ENCODE measurements around the gene MAP1LC3A.

DNA sequence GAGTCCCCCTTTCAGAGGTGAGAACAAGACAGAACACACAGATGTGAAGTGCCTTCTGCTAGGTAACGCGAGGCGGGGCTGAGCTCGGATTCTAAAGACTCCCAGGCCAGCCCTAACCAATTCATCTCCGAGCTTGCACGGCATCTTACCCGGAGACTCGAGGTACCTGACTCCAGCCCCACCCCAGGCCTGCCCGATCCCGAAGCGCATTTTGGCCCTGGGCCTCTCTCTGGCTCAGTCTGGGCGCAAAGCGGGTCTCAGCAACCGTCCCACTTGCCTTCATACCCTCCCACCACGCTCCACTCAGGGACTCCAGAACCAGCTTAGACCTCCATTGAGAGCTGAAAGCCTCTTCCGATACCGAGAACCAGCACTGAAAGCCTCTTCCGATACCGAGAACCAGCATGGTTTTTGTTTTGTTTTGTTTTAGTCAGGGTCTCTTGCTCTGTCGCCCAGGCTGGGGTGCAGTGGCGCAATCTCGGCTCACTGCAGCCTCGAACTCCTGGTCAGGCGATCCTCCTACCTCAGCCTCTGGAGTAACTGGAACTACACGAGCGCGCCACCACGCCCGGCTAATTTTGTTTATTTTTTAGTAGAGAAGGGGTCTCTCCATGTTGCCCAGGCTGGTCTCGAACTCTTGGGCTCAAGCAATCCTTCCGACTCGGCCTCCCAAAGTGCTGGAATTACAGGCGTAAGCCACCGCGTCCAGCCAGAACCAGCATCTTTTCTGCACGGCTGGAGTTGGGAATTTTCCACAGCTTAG lies 42.9 kb upstream of the MAP1LC3A start:
- TF ChIP-seq POLR2AphosphoS5 (IDR thresholded peaks at IDR 0.05; ENCODE audit: borderline replicate concordance, low read depth, low read length) (no peak), FOXP2 (optimal IDR thresholded peaks at IDR 0.05; ENCODE audit: control extremely low read depth, extremely low read length, insufficient read depth) (no peak)
